ENCODE results near the gene BCL10. TPM values are rescaled to one million over a fixed set of nuclear protein-coding genes. Genes with fewer than 3 reads are reported as not detected.

Gene BCL10
- total RNA-seq, 1 experiment from 2014 or later, result 26.1 TPM

- no peak overlapping the region for H3K18ac ChIP-seq (ENCODE audit: insufficient read length, low read depth, low read length)
- no peak overlapping the region for H4K91ac ChIP-seq (ENCODE audit: insufficient read length, low read depth, low read length)
- no peak overlapping the region for H3K4me2 ChIP-seq (ENCODE audit: insufficient read depth, insufficient read length, low read length)
- no peak overlapping the region for H2AK5ac ChIP-seq (ENCODE audit: insufficient read length, low read length)
- no peaks in the 10 kb centered on the region; the same call in 1 of the 2 replicates for H3K27me3 Mint-ChIP-seq (ENCODE audit: low read depth)
- no peaks in the 10 kb centered on the region for H3K23me2 ChIP-seq (ENCODE audit: insufficient read length, low read depth, low read length, poor library complexity, severe bottlenecking)
- H3K4me1 ChIP-seq (ENCODE audit: insufficient read depth, low read length), result peaks cover 4% of the 10 kb centered on the region; the same call in 1 of the 2 replicates
- no peaks in the 10 kb centered on the region for H3K79me2 ChIP-seq (ENCODE audit: insufficient read depth, low read length)
- no peak overlapping the region for H2BK120ac ChIP-seq (ENCODE audit: low read depth, low read length, poor library complexity, severe bottlenecking)
- no peaks in the 10 kb centered on the region for H3K79me1 ChIP-seq (ENCODE audit: insufficient read depth, low read depth, low read length, poor library complexity, severe bottlenecking)
- no peak overlapping the region for H3K23ac ChIP-seq (ENCODE audit: insufficient read length, low read depth, low read length)
- no peak overlapping the region for H4K8ac ChIP-seq (replicated peaks; ENCODE audit: insufficient read length, low read depth, low read length)
- peaks cover 42 to 47% of the 10 kb centered on the region in 2 experiments for H3K4me1 Mint-ChIP-seq
- no peak overlapping the region for H3T11ph ChIP-seq (ENCODE audit: low read length)
- H2AFZ ChIP-seq (ENCODE audit: low read length), result no peak overlapping the region
- H2BK15ac ChIP-seq (ENCODE audit: low read depth, low read length), result no peak overlapping the region
- H2BK12ac ChIP-seq (ENCODE audit: insufficient read length, low read depth, low read length), result no peak overlapping the region
- H3K9ac ChIP-seq (ENCODE audit: extremely low read depth, insufficient read length, low read length), result no peak overlapping the region
- H2BK20ac ChIP-seq (ENCODE audit: low read depth, low read length, poor library complexity, severe bottlenecking), result no peak overlapping the region
- DNase-seq, result no peak
- no peak overlapping the region for H3K56ac ChIP-seq (ENCODE audit: insufficient read length, low read depth, low read length)
- no peak overlapping the region for H3K27ac ChIP-seq (ENCODE audit: insufficient read length, low read depth, low read length)
- no peaks in the 10 kb centered on the region for H3K36me3 Mint-ChIP-seq (ENCODE audit: insufficient read depth in 1 of 3, low read depth in 3 of 3)
- no peaks in the 10 kb centered on the region; a peak in 2 of 5 replicates for H3K9me3 Mint-ChIP-seq
- H4K20me1 ChIP-seq (ENCODE audit: control insufficient read depth, insufficient read depth, insufficient read length), result no peaks in the 10 kb centered on the region
- H3K27me3 ChIP-seq (ENCODE audit: insufficient read depth, low read length), result no peaks in the 10 kb centered on the region
- no peak overlapping the region for H3K4ac ChIP-seq (ENCODE audit: low read depth, low read length)
- H3K9me3 ChIP-seq (ENCODE audit: control insufficient read depth, low read depth, low read length), result no peaks in the 10 kb centered on the region
- no peak overlapping the region for H4K5ac ChIP-seq (ENCODE audit: insufficient read length, low read depth, low read length)
- peak overlapping the region in 1 of 3 experiments; percentile 91; a peak in 2 of 7 replicates for H3K27ac Mint-ChIP-seq
- H2BK5ac ChIP-seq (ENCODE audit: insufficient read length, low read length), result no peak overlapping the region
- no peak for TF ChIP-seq CTCF (conservative IDR thresholded peaks at IDR 0.05)
- no peak overlapping the region for H3K4me3 Mint-ChIP-seq
- H3K14ac ChIP-seq (ENCODE audit: insufficient read depth, low read length), result no peak overlapping the region
Measured at GRCh38 chr1:85224295-85224694, 52.1 kb downstream of the BCL10 start.

Measured in H9 (cell line).